GM12878 (cell line): ENCODE measurements around the gene SLX4IP. TPM values are rescaled to one million over a fixed set of nuclear protein-coding genes. Genes with fewer than 3 reads are reported as not detected.

Experiments used
- ATAC-seq: fragments of 200-7000 bp; cut with Tn5 transposase; 3 replicates; pipeline ENCODE4 v1.9.1; 2020; ENCODE audit warnings: mild to moderate bottlenecking, moderate library complexity
- BruUV-seq: library from RNA; stranded (reverse); fragments of 400-500 nt; replicated peaks from 2 replicates; lab custom pipeline; 2021; lab: Mats Ljungman, UMichigan
- CTCF ChIA-PET: fragments of 300-600 bp; sonication (Branson Sonifier 250); formaldehyde crosslinking; extraction: SDS; loops from one replicate; lab custom pipeline; 2021; ENCODE audit warnings: inconsistent platforms; lab: Yijun Ruan, JAX
- POLR2A ChIA-PET: fragments of 350-600 bp; formaldehyde crosslinking; extraction: SDS; loops from one replicate; lab custom pipeline; 2021; ENCODE audit warnings: inconsistent platforms; lab: Charles Lee
- RAD21 ChIA-PET: fragments of 300-600 bp; sonication (Branson Sonifier 250); formaldehyde crosslinking; loops from one replicate; lab custom pipeline; 2023; ENCODE audit warnings: antibody characterized with exemption; ENCODE audit not compliant: unreplicated experiment; lab: Charles Lee
- SMC1A ChIA-PET: fragments of 300-600 bp; sonication (Branson Sonifier 250); formaldehyde crosslinking; loops from one replicate; lab custom pipeline; 2023; ENCODE audit not compliant: unreplicated experiment, uncharacterized antibody; lab: Charles Lee
- DNase-seq: peaks from one replicate; pipeline ENCODE4 v3.0.0-alpha.2; 2011; ENCODE audit warnings: low read depth, low spot score
- FAIRE-seq: peaks from 3 replicates; lab custom pipeline; 2011; peaks lifted over from hg19 to GRCh38; lab: Jason Lieb, UNC
- H2AFZ ChIP-seq: 2 replicates; pipeline ENCODE4 v1.6.0; 2011; ENCODE audit warnings: low read depth, low read length, control low read depth; ENCODE audit not compliant: control insufficient read depth
- H3K27ac ChIP-seq: 2 replicates; pipeline ENCODE4 v1.5.1; 2011; ENCODE audit warnings: control low read depth; ENCODE audit not compliant: control insufficient read depth, insufficient read depth
- H3K27me3 ChIP-seq, 2 experiments: replicated peaks in 1 of 2; 2 replicates each; pipeline versions ENCODE4 v1.6.0 to v1.6.1; 2011; ENCODE audit warnings: low read length in 1 of 2; ENCODE audit not compliant: control insufficient read depth in 2 of 2, insufficient read depth in 2 of 2
- H3K36me3 ChIP-seq, 2 experiments: 2 replicates each; pipeline ENCODE4 v1.5.1; 2011; ENCODE audit warnings: low read length in 1 of 2; ENCODE audit not compliant: control insufficient read depth in 2 of 2, insufficient read depth in 2 of 2
- H3K4me1 ChIP-seq: 2 replicates; pipeline ENCODE4 v1.6.1; 2011; ENCODE audit warnings: mild to moderate bottlenecking, low read length, moderate library complexity, mixed read lengths; ENCODE audit not compliant: control insufficient read depth, insufficient read depth
- H3K4me2 ChIP-seq: 2 replicates; pipeline ENCODE4 v1.6.0; 2011; ENCODE audit warnings: control low read depth; ENCODE audit not compliant: control insufficient read depth, insufficient read depth
- H3K4me3 ChIP-seq: fragments of 200-600 bp; sonication (generic); 2 replicates; pipeline ENCODE4 v1.5.1; 2016
- H3K79me2 ChIP-seq: 2 replicates; pipeline ENCODE4 v1.6.0; 2011; ENCODE audit warnings: low read length; ENCODE audit not compliant: control insufficient read depth, insufficient read depth
- H3K9ac ChIP-seq: 2 replicates; pipeline ENCODE4 v1.8.0; 2011; ENCODE audit warnings: low read length, control low read depth, mixed read lengths; ENCODE audit not compliant: control insufficient read depth, insufficient read depth
- H3K9me3 ChIP-seq: replicated peaks from 3 replicates; pipeline ENCODE4 v1.5.1; 2011; ENCODE audit warnings: mild to moderate bottlenecking, low read length; ENCODE audit not compliant: control insufficient read depth, insufficient read depth
- H4K20me1 ChIP-seq: 2 replicates; pipeline ENCODE4 v1.6.0; 2011; ENCODE audit not compliant: control insufficient read depth, insufficient read depth
- BCL11A ChIP-seq: IDR thresholded peaks from 2 replicates; pipeline ENCODE4 v1.6.1; 2011; ENCODE audit warnings: low read depth, low read length
- CREM ChIP-seq: IDR thresholded peaks from 2 replicates; pipeline ENCODE4 v1.6.1; 2014; ENCODE audit warnings: antibody characterized with exemption, low read depth
- ETV6 ChIP-seq, 2 experiments: fragments of 450-650 bp in 1 of 2; IDR thresholded peaks in 1 of 2; conservative IDR thresholded peaks in 1 of 2; 2 replicates each; pipeline ENCODE4 v1.6.1; 2014; ENCODE audit warnings: antibody characterized with exemption in 1 of 2, borderline replicate concordance in 1 of 2, low read depth in 1 of 2, mild to moderate bottlenecking in 1 of 2, moderate library complexity in 1 of 2
- IKZF2 ChIP-seq, 2 experiments: fragments of 450-650 bp; IDR thresholded peaks; 2 replicates each; pipeline ENCODE4 v1.6.1; 2017; ENCODE audit warnings: mild to moderate bottlenecking in 2 of 2, moderate library complexity in 2 of 2
- JUNB ChIP-seq: IDR thresholded peaks from 2 replicates; pipeline ENCODE4 v1.6.1; 2016; ENCODE audit warnings: antibody characterized with exemption, mild to moderate bottlenecking
- MEF2B ChIP-seq: fragments of 450-650 bp; IDR thresholded peaks from 2 replicates; pipeline ENCODE4 v1.6.1; 2018; ENCODE audit warnings: mild to moderate bottlenecking, moderate library complexity; ENCODE audit not compliant: partially characterized antibody, poor library complexity, severe bottlenecking
- NBN ChIP-seq: fragments of 450-650 bp; IDR thresholded peaks from 2 replicates; pipeline ENCODE4 v1.6.1; 2016
- NFYB ChIP-seq: IDR thresholded peaks from 2 replicates; pipeline ENCODE4 v1.6.1; 2011; ENCODE audit warnings: low read depth, mild to moderate bottlenecking, low read length, improper control_type of control experiment, moderate library complexity; ENCODE audit not compliant: insufficient read depth
- PAX5 ChIP-seq: IDR thresholded peaks from 2 replicates; pipeline ENCODE4 v1.6.1; 2011; ENCODE audit warnings: low read depth, low read length, borderline replicate concordance
- POU2F2 ChIP-seq: IDR thresholded peaks from 3 replicates; pipeline ENCODE4 v1.6.1; 2011; ENCODE audit warnings: low read depth, mild to moderate bottlenecking, low read length, borderline replicate concordance
- RAD51 ChIP-seq: fragments of 450-650 bp; IDR thresholded peaks from 2 replicates; pipeline ENCODE4 v1.6.1; 2016; ENCODE audit warnings: moderate library complexity, mild to moderate bottlenecking, inconsistent platforms
- TARDBP ChIP-seq: IDR thresholded peaks from 2 replicates; pipeline ENCODE4 v1.6.1; 2016; ENCODE audit warnings: borderline replicate concordance
- TCF12 ChIP-seq: IDR thresholded peaks from 2 replicates; pipeline ENCODE4 v1.6.1; 2011; ENCODE audit warnings: low read depth, mild to moderate bottlenecking, low read length
- ZSCAN29 ChIP-seq: fragments of 450-650 bp; IDR thresholded peaks from 2 replicates; pipeline ENCODE4 v1.6.1; 2017; ENCODE audit warnings: mild to moderate bottlenecking, moderate library complexity
- WGBS: methylation state at CpG from one replicate; pipeline ENCODE4 v1.1.6; 2016; ENCODE audit warnings: low lambda C conversion rate; ENCODE audit not compliant: insufficient replicate concordance, insufficient coverage; ENCODE audit errors: missing lambda C conversion rate; 5-methylcytosine and 5-hydroxymethylcytosine counted together
- in situ Hi-C: fragments of 300-500 bp; cut with MboI; formaldehyde crosslinking; loops from 9 replicates; pipeline ENCODE4 v1.14.3; 2018; ENCODE audit warnings: mixed read lengths
- intact Hi-C: fragments of 100-400 bp; cut with micrococcal nuclease; formaldehyde crosslinking; loops from one replicate; pipeline ENCODE4 v1.14.2; 2022; ENCODE audit not compliant: unreplicated experiment
- polyA plus RNA-seq, 11 experiments: library from polyadenylated mRNA; depleted of rRNA in 4 of 11; unstranded in 6 of 11; stranded (reverse) in 5 of 11; fragments of >200 nt; fragmentation: Nextera tagmentation in 4 of 11; fragmentation: Illumina TruSeq in 1 of 11; extraction: Ambion mirVana in 4 of 11; extraction: Trizol in 1 of 11; gene quantifications; 1 replicate in 1 of 11; 2 replicates in 10 of 11; pipeline versions ENCODE4 v1.2.1 to v1.2.3, GENCODE V29; 2011 to 2016; ENCODE audit warnings: inconsistent platforms in 2 of 11, missing spikeins in 2 of 11, low read depth in 1 of 11
- total RNA-seq, 4 experiments: library from RNA; depleted of rRNA in 3 of 4; stranded (reverse); fragments of >200 nt in 3 of 4; fragmentation: Illumina TruSeq in 1 of 4; extraction: Trizol in 1 of 4; gene quantifications; 2 replicates each; pipeline versions ENCODE4 v1.2.1 to v1.2.3, GENCODE V29; 2013 to 2021
- TF ChIP-seq, protein P1 (sequence below): fragments of 450-650 bp; IDR thresholded peaks from 2 replicates; pipeline ENCODE4 v1.6.1; 2016; ENCODE audit warnings: mild to moderate bottlenecking
- TF ChIP-seq, protein P2 (sequence below): IDR thresholded peaks from 2 replicates; pipeline ENCODE4 v1.6.1; 2012; ENCODE audit warnings: low read length, inconsistent platforms
- TF ChIP-seq, protein P3 (sequence below): IDR thresholded peaks from 2 replicates; pipeline ENCODE4 v1.6.1; 2011; ENCODE audit warnings: low read depth, mild to moderate bottlenecking, low read length, moderate library complexity, borderline replicate concordance; ENCODE audit errors: extremely low read depth

SLX4IP gene
- total and polyA plus RNA-seq, 10 of the 15 experiments (the other 5 are each of a cell fraction or from before 2014, with no cell fraction given) = 2.2 to 11.0 (median 6.3) TPM

DNA sequence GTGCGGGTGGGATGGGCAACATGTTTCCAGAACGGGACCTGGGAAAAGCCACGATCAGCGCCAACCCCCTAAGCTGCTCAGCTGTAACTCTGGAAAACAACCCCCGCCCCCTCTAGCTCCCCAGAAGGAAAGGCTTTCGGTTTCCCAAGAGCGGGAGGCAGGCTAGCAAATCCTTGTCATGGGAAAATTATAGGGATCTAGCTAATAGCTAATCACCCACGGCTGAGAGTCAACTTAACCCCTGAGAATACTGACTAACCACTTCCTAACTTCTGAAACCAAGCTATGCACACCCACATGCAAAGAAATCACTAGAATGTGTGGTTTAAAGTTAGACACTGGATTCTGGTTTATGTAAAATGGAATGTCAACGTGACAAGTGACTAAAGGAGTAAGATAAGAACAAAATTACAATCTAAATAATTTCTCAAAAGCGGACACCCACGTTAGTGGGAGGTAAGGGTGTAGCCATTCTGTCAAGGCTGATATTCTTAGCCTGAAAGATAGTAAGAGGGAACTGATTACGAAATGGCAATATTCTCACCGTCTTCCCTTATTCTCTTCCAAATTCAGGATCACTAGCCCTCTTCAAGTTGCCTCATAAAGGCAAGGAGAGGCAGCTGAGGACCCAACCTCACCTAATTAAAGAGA, 218.6 kb downstream of the SLX4IP start:
- H4K20me1 ChIP-seq = no peaks in the 10 kb centered on the region
- H3K9ac ChIP-seq = no peak overlapping the region
- H3K4me1 ChIP-seq = peaks cover 14% of the 10 kb centered on the region
- no peaks in the 10 kb centered on the region for H3K79me2 ChIP-seq
- FAIRE-seq = no peak
- RAD21 ChIA-PET = interaction anchor here (0.9 kb wide), 2 partner anchors 17 to 140 kb away, joined by 3 to 4 read pairs; no protein-coding TSS in a partner anchor
- in situ Hi-C loops = no loop called here
- CTCF ChIA-PET = no interaction called here
- no peak overlapping the region for H3K27ac ChIP-seq
- no peak overlapping the region for H2AFZ ChIP-seq
- WGBS = 31% methylated on average over 11 of the region's 13 CpGs
- POLR2A ChIA-PET = no interaction called here
- H3K27me3 ChIP-seq = no peaks in the 10 kb centered on the region
- intact Hi-C loops = no loop called here
- H3K9me3 ChIP-seq = no peaks in the 10 kb centered on the region
- peak overlapping the region; percentile 47 for H3K4me2 ChIP-seq
- H3K4me3 ChIP-seq = no peak overlapping the region; the same call in 1 of the 2 replicates
- BruUV-seq = no TSS peak
- peaks cover 2 to 6% of the 10 kb centered on the region in 2 experiments; a peak in 3 of 4 replicates for H3K36me3 ChIP-seq
- peak; percentile 51 for ATAC-seq
- SMC1A ChIA-PET = interaction anchor here (0.7 to 1.9 kb wide), 4 partner anchors 9 to 505 kb away, joined by 3 to 4 read pairs (median 4); no protein-coding TSS in a partner anchor
- DNase-seq = peak; percentile 50
- peak; percentile 27 for TF ChIP-seq MEF2B
- TF ChIP-seq POU2F2 = peak; percentile 76; the same call in 1 of the 3 replicates
- no peak for TF ChIP-seq TARDBP
- no peak for TF ChIP-seq CREM
- TF ChIP-seq ZSCAN29 = no peak
- peak; percentile 60; the same call in 1 of the 2 replicates for TF ChIP-seq BCL11A
- TF ChIP-seq, protein P1, sequence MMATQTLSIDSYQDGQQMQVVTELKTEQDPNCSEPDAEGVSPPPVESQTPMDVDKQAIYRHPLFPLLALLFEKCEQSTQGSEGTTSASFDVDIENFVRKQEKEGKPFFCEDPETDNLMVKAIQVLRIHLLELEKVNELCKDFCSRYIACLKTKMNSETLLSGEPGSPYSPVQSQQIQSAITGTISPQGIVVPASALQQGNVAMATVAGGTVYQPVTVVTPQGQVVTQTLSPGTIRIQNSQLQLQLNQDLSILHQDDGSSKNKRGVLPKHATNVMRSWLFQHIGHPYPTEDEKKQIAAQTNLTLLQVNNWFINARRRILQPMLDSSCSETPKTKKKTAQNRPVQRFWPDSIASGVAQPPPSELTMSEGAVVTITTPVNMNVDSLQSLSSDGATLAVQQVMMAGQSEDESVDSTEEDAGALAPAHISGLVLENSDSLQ = no peak; the same call in 1 of the 2 replicates
- 0 out of 2 replicates have a peak, but pooled peaks have one; percentile 25 for TF ChIP-seq TCF12
- TF ChIP-seq NBN = no peak
- TF ChIP-seq, protein P2, sequence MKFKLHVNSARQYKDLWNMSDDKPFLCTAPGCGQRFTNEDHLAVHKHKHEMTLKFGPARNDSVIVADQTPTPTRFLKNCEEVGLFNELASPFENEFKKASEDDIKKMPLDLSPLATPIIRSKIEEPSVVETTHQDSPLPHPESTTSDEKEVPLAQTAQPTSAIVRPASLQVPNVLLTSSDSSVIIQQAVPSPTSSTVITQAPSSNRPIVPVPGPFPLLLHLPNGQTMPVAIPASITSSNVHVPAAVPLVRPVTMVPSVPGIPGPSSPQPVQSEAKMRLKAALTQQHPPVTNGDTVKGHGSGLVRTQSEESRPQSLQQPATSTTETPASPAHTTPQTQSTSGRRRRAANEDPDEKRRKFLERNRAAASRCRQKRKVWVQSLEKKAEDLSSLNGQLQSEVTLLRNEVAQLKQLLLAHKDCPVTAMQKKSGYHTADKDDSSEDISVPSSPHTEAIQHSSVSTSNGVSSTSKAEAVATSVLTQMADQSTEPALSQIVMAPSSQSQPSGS = peak; percentile 29; the same call in 1 of the 2 replicates
- TF ChIP-seq RAD51 = no peak
- TF ChIP-seq NFYB = no peak
- TF ChIP-seq ETV6 (conservative IDR thresholded peaks at IDR 0.05 in 1 of 2, IDR thresholded peaks at IDR 0.05 in 1 of 2; ENCODE audit: borderline replicate concordance in 1 of 2, low read depth in 1 of 2) = 0 out of 4 replicates have a peak, but pooled peaks of 1 of the 2 experiments have one; percentile 15
- TF ChIP-seq, protein P3, sequence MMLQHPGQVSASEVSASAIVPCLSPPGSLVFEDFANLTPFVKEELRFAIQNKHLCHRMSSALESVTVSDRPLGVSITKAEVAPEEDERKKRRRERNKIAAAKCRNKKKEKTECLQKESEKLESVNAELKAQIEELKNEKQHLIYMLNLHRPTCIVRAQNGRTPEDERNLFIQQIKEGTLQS = no peak
- peak; percentile 14; the same call in 1 of the 2 replicates for TF ChIP-seq PAX5
- TF ChIP-seq JUNB = no peak
- peak; percentile 51 to 58 for TF ChIP-seq IKZF2 (IDR thresholded peaks at IDR 0.05)
